Measurements from ENCODE around the gene DNAJB12.
"Not testable (repeated sequence)": the region's sequence is repeated elsewhere in the genome, so short reads cannot be mapped to it uniquely, and the experiment has no call there.

The DNAJB12 gene

GRCh38 chr10:72316748-72317435, 37.8 kb downstream of the DNAJB12 start:
- DNase-seq (ENCODE audit: low read depth, low spot score): no peak

GRCh38 chr10:72316386-72316700, 38.4 kb downstream of the DNAJB12 start:
- no peak for DNase-seq (ENCODE audit: low read depth, low spot score)

- no peak for DNase-seq (ENCODE audit: low read depth, low spot score)
Measured at GRCh38 chr10:72315611-72316385, 38.9 kb downstream of the DNAJB12 start.

- no peak for DNase-seq (ENCODE audit: low read depth, low spot score)
Measured at GRCh38 chr10:72315054-72315453, 39.7 kb downstream of the DNAJB12 start.

- DNase-seq (ENCODE audit: low read depth, low spot score): no peak
Measured at GRCh38 chr10:72314263-72314662, 40.5 kb downstream of the DNAJB12 start.

- no peak for DNase-seq (ENCODE audit: low read depth, low spot score)
Measured at GRCh38 chr10:72312865-72313391, 41.8 kb downstream of the DNAJB12 start.

- no peak for DNase-seq (ENCODE audit: low read depth, low spot score)
Measured at GRCh38 chr10:72311667-72312066, 43.1 kb downstream of the DNAJB12 start.

GRCh38 chr10:72310636-72311035, 44.1 kb downstream of the DNAJB12 start:
- DNase-seq (ENCODE audit: low read depth, low spot score): no peak

GRCh38 chr10:72310241-72310633, 44.5 kb downstream of the DNAJB12 start:
- peak; percentile 57 for DNase-seq (ENCODE audit: low read depth, low spot score)

- no peak for DNase-seq (ENCODE audit: low read depth, low spot score)
Measured at GRCh38 chr10:72309290-72310240, 45.2 kb downstream of the DNAJB12 start.

GRCh38 chr10:72308320-72308987, 46.3 kb downstream of the DNAJB12 start:
- no peak for DNase-seq (ENCODE audit: low read depth, low spot score)

- DNase-seq (ENCODE audit: low read depth, low spot score): not testable (repeated sequence)
Measured at GRCh38 chr10:72307711-72308110, 47.0 kb downstream of the DNAJB12 start.

- no peak for DNase-seq (ENCODE audit: low read depth, low spot score)
Measured at GRCh38 chr10:72306215-72306760, 48.4 kb downstream of the DNAJB12 start.

GRCh38 chr10:72303424-72304128, 51.1 kb downstream of the DNAJB12 start:
- no peak for DNase-seq (ENCODE audit: low read depth, low spot score)

GRCh38 chr10:72298592-72299519, 55.9 kb downstream of the DNAJB12 start:
- DNase-seq (ENCODE audit: low read depth, low spot score): no peak

- peak; percentile 97 for DNase-seq (ENCODE audit: low read depth, low spot score)
Measured at GRCh38 chr10:72297805-72298591, 56.7 kb downstream of the DNAJB12 start.

GRCh38 chr10:72297281-72297804, 57.4 kb downstream of the DNAJB12 start:
- DNase-seq (ENCODE audit: low read depth, low spot score): peak; percentile 69

GRCh38 chr10:72296829-72297280, 57.9 kb downstream of the DNAJB12 start:
- DNase-seq (ENCODE audit: low read depth, low spot score): not testable (repeated sequence)
